ENCODE measurements around the gene TMEM258. TPM values are rescaled to one million over a fixed set of nuclear protein-coding genes. Genes with fewer than 3 reads are reported as not detected.
A peak's percentile ranks its signal among the peaks of the same experiment; 100 is the strongest.

The TMEM258 gene
- total and polyA plus RNA-seq, 9 of the 15 experiments (the other 6 are each of a cell fraction or from before 2014, with no cell fraction given): 97.2 to 856 (median 231) TPM

- no peak for TF ChIP-seq BMI1 (IDR thresholded peaks at IDR 0.05; ENCODE audit: low read length)
- peak; percentile 51; the same call in 1 of the 2 replicates for TF ChIP-seq PHF8 (IDR thresholded peaks at IDR 0.05; ENCODE audit: borderline replicate concordance, low read length)
- TF ChIP-seq, protein P1, sequence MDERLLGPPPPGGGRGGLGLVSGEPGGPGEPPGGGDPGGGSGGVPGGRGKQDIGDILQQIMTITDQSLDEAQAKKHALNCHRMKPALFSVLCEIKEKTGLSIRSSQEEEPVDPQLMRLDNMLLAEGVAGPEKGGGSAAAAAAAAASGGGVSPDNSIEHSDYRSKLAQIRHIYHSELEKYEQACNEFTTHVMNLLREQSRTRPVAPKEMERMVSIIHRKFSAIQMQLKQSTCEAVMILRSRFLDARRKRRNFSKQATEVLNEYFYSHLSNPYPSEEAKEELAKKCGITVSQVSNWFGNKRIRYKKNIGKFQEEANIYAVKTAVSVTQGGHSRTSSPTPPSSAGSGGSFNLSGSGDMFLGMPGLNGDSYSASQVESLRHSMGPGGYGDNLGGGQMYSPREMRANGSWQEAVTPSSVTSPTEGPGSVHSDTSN (CRISPR knock-in tag; IDR thresholded peaks at IDR 0.05; ENCODE audit: low read depth): no peak
- TF ChIP-seq, protein P1 (tag; conservative IDR thresholded peaks at IDR 0.05; ENCODE audit: low read depth): no peak
- TF ChIP-seq SRSF7 (optimal IDR thresholded peaks at IDR 0.05; ENCODE audit: low read depth, low read length): no peak
- peak; percentile 60; a peak in 3 of 4 replicates for TF ChIP-seq RAD21 (CRISPR knock-in tag; conservative IDR thresholded peaks at IDR 0.05 in 1 of 2, IDR thresholded peaks at IDR 0.05 in 1 of 2)
- TF ChIP-seq ESRRA (IDR thresholded peaks at IDR 0.05; ENCODE audit: borderline replicate concordance, low read depth): no peak; the same call in 1 of the 2 replicates
- TF ChIP-seq NUFIP1 (IDR thresholded peaks at IDR 0.05; ENCODE audit: partially characterized antibody): no peak
- TF ChIP-seq ZSCAN32 (CRISPR knock-in tag; IDR thresholded peaks at IDR 0.05): no peak
- TF ChIP-seq JUNB (CRISPR knock-in tag; conservative IDR thresholded peaks at IDR 0.05): no peak
- TF ChIP-seq BRD9 (IDR thresholded peaks at IDR 0.05; ENCODE audit: low read depth, partially characterized antibody): no peak
- TF ChIP-seq HMG20A (CRISPR knock-in tag; conservative IDR thresholded peaks at IDR 0.05): no peak
- no peak for TF ChIP-seq EZH2 (IDR thresholded peaks at IDR 0.05; ENCODE audit: borderline replicate concordance, low read depth, low read length)
- TF ChIP-seq ZNF584 (CRISPR knock-in tag; IDR thresholded peaks at IDR 0.05; ENCODE audit: low read depth): no peak
- 0 out of 2 replicates have a peak, but pooled peaks have one; percentile 45 for TF ChIP-seq ZNF76 (CRISPR knock-in tag; IDR thresholded peaks at IDR 0.05; ENCODE audit: borderline replicate concordance)
- no peak for TF ChIP-seq NFXL1 (CRISPR knock-in tag; IDR thresholded peaks at IDR 0.05)
- no peak for TF ChIP-seq THAP12 (CRISPR knock-in tag; IDR thresholded peaks at IDR 0.05)
- TF ChIP-seq, protein P2, sequence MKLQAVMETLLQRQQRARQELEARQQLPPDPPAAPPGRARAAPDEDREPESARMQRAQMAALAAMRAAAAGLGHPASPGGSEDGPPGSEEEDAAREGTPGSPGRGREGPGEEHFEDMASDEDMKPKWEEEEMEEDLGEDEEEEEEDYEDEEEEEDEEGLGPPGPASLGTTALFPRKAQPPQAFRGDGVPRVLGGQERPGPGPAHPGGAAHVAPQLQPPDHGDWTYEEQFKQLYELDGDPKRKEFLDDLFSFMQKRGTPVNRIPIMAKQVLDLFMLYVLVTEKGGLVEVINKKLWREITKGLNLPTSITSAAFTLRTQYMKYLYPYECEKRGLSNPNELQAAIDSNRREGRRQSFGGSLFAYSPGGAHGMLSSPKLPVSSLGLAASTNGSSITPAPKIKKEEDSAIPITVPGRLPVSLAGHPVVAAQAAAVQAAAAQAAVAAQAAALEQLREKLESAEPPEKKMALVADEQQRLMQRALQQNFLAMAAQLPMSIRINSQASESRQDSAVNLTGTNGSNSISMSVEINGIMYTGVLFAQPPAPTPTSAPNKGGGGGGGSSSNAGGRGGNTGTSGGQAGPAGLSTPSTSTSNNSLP (IDR thresholded peaks at IDR 0.05; ENCODE audit: borderline replicate concordance, low read depth, low read length): no peak
- TF ChIP-seq, protein P3, sequence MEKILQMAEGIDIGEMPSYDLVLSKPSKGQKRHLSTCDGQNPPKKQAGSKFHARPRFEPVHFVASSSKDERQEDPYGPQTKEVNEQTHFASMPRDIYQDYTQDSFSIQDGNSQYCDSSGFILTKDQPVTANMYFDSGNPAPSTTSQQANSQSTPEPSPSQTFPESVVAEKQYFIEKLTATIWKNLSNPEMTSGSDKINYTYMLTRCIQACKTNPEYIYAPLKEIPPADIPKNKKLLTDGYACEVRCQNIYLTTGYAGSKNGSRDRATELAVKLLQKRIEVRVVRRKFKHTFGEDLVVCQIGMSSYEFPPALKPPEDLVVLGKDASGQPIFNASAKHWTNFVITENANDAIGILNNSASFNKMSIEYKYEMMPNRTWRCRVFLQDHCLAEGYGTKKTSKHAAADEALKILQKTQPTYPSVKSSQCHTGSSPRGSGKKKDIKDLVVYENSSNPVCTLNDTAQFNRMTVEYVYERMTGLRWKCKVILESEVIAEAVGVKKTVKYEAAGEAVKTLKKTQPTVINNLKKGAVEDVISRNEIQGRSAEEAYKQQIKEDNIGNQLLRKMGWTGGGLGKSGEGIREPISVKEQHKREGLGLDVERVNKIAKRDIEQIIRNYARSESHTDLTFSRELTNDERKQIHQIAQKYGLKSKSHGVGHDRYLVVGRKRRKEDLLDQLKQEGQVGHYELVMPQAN (IDR thresholded peaks at IDR 0.05; ENCODE audit: borderline replicate concordance): no peak
Measured at GRCh38 chr11:61816736-61817455, 24.5 kb upstream of the TMEM258 start, which contains the start of gene FADS1 (continued).

Data from K562 (cell line).